ENCODE data around the gene SLC16A3.

DNA sequence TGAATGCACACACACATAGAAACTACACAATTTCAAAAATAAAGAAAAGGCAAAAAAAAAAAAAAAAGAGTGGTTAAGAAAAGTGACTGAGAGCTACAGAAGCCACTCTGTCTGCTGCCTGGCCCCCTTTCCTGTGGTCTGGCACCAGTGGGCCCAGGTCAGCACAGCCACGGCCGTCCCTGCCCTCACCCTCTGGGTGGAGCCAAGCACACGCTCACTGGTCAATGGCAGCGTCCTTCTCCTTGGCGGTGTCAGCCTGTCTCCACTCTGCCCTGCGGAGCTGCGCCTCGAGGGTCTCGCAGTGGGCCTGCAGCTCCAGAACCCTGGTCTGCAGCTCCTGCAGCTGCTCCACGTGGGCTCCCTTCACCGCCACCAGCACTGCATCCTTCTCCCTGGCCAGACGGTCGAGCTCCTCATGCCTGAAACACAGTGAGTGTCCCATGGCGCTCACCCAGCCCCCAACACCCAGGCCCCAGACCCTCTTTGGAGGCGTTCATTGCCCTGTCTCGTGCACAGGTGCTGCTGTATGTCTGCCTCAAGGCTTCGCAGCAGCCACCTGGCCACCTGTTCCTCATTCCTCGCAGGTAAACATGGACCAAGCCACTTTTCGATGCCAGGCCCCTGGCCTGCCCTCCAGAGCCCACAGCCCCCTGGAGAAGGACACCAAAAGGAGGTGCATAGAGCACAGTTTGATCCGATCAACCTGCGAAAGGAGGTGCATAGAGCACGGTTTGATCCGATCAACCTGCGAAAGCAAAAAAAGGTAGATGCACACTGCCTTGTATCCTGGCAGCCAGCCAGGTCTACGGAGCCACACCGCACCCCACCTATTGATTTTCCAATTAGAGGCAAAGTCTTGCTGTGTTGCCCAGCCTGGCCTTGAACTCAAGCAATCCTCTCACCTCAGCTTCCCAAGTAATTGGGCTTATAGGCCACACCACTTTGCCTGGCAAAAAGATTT lies 40.6 kb upstream of the SLC16A3 start:
- TF ChIP-seq, protein P1, sequence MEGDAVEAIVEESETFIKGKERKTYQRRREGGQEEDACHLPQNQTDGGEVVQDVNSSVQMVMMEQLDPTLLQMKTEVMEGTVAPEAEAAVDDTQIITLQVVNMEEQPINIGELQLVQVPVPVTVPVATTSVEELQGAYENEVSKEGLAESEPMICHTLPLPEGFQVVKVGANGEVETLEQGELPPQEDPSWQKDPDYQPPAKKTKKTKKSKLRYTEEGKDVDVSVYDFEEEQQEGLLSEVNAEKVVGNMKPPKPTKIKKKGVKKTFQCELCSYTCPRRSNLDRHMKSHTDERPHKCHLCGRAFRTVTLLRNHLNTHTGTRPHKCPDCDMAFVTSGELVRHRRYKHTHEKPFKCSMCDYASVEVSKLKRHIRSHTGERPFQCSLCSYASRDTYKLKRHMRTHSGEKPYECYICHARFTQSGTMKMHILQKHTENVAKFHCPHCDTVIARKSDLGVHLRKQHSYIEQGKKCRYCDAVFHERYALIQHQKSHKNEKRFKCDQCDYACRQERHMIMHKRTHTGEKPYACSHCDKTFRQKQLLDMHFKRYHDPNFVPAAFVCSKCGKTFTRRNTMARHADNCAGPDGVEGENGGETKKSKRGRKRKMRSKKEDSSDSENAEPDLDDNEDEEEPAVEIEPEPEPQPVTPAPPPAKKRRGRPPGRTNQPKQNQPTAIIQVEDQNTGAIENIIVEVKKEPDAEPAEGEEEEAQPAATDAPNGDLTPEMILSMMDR (conservative IDR thresholded peaks at IDR 0.05; ENCODE audit: low read depth, low read length) = no peak
- TF ChIP-seq RFX5 (IDR thresholded peaks at IDR 0.05; ENCODE audit: low read depth, low read length) = no peak
- TF ChIP-seq POLR2A (IDR thresholded peaks at IDR 0.05; ENCODE audit: low read depth, low read length) = no peak
- TF ChIP-seq CEBPB (IDR thresholded peaks at IDR 0.05; ENCODE audit: low read depth, low read length) = no peak
- no peak for TF ChIP-seq MXI1 (IDR thresholded peaks at IDR 0.05; ENCODE audit: borderline replicate concordance, low read depth, low read length)
- TF ChIP-seq ELK1 (IDR thresholded peaks at IDR 0.05; ENCODE audit: borderline replicate concordance, low read depth, low read length) = no peak
- no peak for TF ChIP-seq BHLHE40 (IDR thresholded peaks at IDR 0.05; ENCODE audit: low read depth, low read length)
- no peak for TF ChIP-seq RAD21 (IDR thresholded peaks at IDR 0.05; ENCODE audit: low read length)
- TF ChIP-seq MAZ (IDR thresholded peaks at IDR 0.05; ENCODE audit: borderline replicate concordance, low read depth, low read length) = no peak
- no peak for TF ChIP-seq RCOR1 (IDR thresholded peaks at IDR 0.05; ENCODE audit: insufficient replicate concordance, low read length)
- TF ChIP-seq SMC3 (IDR thresholded peaks at IDR 0.05; ENCODE audit: low read depth, low read length) = no peak
- TF ChIP-seq USF2 (IDR thresholded peaks at IDR 0.05; ENCODE audit: low read depth, low read length) = no peak
